ENCODE data around the gene SLC8A1.
"Not testable (repeated sequence)": the region's sequence is repeated elsewhere in the genome, so short reads cannot be mapped to it uniquely, and the experiment has no call there.

Gene SLC8A1

DNA sequence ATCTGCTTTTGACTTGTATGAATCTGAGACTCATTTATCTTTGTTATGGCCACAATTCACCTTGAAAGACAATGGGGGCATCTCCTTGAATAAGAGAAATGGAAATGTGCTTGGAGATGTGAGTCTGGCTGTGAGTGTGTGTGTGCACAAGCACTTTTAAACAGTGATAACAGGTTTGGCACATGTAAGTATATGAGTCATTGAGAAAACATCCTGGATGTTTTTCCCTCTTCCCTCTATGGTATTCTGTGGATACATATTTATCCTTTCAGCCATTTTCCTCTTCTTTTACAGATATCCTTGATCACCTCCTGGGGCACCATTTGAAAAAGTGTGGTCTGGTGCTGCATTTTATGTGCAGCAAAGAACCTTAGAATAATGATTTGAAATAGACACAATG lies 355.5 kb downstream of the SLC8A1 start:
- DNase-seq, result no peak

DNA sequence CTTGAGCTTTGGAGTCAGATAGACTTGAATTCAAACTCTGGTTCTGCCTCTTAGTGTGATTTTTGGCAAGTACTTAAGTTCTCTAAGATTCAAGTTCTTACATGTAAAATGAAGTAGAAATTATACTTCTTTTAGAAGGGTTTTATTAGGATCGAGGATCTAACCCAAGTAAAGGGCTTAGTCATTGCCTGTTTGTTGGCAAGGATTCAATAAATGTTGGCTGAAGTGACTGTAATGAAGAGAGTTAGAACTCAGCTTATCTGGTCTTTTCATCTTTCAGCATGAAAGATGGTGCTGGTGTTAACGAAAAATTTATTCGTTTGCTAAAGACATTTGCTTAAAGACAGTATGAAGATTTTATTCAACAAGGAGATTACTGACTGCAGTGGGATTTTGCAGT lies 356.9 kb downstream of the SLC8A1 start:
- DNase-seq, result no peak

DNA sequence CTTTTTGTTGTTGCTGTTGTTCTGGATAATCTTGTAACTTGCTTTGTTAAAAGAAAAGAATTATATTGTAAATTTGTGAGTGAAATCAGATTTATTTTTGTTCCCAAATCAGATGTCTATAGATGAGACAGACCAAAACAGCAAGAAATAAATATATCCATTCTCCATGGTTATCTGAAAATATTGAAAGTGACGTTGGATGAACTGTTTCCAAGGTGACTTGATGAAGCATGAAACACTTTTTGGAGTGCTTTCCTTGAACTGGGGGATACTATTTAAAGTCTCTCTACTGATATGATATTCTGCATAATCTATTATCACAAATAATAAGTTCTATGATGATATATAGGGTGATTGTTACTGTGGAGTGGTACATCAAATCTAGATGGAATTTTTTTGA lies 357.4 kb downstream of the SLC8A1 start:
- no peak for DNase-seq

DNA sequence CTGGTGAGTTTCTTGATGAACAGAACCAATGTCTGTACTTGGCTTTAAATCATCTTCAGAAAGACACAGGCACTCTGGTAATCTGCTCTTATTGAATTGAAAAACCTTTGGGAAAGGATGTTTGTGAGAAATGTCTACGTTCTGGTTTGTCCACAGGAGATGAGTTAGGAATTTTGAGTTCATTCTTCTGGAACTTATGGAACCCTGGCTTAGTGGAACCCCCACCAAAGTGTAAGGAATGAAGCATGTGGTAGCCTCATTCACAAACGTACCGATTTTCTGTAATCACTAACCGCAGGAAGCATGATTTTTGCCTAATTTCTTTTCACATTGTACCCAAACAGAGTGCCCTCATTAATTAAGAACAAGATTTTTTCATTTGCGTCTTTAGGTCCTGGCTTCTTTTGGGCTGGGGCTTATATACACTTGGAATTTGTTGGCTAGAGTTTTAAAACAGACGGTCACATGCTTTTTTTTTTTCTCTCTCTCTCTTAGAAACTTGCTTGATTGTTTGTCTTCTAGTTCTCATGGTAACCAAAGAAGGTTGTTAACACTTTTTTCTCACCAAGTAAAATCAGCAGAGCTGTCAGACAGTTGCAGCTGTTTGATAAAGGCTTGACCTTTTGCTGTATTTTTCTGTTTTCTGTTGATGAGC lies 358.7 kb downstream of the SLC8A1 start:
- DNase-seq, result no peak

DNA sequence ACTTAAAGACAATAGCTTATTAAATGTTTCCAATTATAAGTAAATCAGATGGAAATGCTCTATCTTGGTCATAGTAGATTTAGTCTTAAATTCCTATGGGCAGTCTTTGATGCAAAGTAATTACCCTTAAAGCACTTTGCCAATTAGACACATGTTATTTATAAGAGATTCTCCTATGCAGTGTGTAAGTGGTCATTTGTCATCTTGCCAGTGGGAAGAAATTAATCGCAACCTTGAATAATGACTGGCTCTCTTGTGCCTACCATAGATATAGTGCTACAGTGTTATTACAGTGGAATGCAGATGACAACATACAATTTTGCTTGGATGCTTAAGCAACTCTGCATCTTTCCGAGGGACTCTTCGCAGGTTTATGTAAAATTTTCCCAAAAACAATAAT lies 361.8 kb downstream of the SLC8A1 start:
- no peak for DNase-seq

DNA sequence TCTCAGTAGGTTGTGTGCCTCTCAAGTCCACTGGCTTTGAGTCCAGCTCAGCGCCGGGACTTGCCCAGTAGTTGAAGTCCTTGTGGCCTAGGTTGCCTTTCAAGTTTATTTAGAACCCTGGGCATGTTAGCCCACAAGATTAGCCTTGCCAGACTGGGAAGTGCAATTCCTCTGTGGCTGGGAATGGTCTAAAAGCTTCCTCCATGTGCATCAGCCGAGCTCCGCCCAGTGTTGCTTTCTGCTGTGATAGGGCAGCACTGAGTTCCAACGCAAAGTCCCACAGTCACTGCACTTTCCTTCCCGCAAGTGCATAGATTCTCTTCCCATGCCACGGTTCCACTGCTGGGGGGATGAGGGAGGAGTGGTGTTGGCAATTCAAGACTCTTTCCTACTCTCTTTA lies 364.0 kb downstream of the SLC8A1 start:
- no peak for DNase-seq

DNA sequence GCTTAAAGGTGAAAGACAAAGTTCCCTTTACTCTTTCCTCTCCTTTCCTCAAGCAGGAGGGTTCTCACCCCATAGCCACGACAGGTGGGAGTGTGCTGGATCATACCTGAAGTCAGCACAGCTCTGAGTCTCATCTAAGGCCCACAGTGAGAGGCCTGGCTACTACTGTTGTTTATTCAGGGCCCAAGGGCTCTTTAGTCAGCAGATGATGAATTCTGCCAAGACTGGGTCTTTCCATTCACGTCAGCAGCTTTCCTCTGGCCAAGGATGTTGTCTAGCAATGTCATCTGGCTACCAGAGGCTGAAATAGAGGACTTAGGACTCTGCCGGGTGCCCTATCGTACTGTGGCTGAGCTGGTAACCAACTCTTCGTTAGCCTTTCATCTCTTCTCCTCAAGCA lies 364.5 kb downstream of the SLC8A1 start:
- no peak for DNase-seq

DNA sequence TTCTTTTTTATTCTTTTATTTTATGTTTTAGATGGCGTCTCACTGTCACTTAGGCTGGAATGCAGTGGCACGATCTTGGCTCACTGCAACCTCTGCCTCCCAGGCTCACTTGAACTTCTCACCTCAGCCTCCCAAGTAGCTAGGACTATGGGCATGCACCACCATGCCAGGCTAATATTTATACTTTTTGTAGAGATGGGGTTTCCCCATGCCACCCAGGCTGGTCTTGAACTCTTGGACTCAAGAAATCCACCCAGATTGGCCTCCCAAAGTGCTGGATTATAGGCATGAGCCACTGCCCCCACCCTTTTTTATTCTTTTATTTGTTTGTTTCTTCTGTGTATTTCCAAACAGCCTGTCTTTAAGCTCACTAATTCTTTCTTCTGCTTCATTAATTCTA lies 366.1 kb downstream of the SLC8A1 start:
- no peak for DNase-seq

DNA sequence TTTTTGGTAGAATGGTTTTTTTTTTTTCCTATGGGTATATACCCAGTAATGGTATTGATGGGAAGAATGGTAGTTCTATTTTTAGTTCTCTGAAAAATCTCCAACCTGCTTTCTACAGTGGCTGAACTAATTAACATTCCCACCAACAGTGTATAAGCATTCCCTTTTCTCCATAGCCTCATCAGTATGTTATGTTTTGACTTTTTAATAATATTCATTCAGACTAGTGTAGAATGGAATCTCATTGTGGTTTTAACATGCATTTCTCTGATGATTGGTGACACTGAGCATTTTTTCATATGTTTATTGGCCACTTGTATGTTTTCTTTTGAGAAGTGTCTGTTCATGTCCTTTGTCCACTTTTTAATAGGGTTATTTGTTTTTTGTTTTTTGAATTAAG lies 378.6 kb downstream of the SLC8A1 start:
- not testable (repeated sequence) for DNase-seq

DNA sequence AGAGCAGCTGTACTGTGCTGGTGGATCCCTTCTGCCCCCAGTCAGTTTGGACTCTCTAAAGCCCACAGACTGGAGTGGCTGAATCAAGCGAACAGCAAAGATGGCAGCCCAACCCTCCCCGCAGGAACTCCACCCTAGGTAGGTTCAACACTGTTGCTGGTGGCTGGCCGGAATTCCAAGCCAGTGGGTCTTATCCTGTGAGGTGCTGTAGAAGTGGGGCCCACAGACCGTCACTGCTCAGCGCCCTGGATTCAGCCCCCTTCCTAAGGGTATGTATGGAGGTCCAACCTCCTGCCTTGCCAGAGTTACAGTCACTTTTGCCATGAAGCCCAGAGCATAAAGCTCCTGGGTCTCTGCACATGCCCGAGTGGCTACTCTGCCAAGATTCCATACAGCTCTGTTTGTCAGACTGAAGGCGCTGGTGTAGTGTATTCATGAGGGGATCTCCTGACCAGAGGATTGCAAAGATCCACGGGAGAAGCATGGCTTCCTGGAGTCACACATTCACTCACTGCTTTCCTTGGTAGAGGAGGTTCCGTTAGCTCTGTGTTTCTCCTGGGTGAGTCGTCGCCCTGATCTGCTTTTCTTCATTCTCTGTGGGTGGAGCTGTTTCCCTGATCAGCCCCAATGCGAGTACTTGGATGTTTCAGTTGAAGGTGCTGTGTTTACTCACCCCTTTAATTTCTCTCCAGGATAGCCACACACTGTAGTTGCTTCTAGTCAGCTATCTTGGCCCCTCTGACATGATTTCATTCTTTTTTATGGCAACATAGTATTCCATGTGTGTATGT lies 379.3 kb downstream of the SLC8A1 start:
- DNase-seq, result no peak

DNA sequence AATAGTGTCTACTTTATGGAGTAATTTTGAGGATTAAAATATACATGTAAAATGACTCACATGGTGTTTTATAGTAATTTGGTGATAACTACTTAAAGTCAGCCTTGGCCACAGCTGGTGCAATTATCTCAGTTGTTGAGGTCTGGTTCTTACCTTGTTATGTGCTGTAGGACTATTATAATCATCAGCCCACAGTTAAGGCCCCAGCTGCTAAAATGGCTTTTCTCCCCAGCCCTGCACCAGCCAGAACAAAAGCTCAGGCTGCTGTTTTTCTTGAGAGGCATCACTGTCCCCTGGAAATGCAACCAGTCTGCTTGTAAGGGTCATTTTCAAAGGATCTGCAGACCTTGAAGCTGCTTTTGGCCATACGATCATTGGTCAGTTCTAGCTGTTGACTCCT lies 389.5 kb downstream of the SLC8A1 start:
- no peak for DNase-seq

DNA sequence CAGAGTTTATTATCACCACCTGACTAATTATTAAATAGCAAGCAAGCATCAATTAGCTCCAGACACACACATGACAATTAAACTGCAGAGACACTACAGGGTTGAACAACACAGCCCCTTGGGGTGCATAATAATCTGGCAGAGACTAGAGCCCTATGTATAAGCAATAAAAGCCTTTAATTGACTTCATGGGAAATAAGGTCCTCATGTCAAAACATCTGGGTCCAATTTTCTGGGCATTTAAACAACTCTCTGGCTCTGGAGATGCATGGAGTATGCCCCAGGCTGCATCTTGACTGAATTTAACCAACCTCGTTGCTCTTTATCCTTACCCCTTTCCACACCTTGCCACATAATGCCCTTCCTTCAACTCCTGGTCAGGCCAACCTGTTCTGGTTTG lies 402.1 kb downstream of the SLC8A1 start:
- DNase-seq, result no peak

DNA sequence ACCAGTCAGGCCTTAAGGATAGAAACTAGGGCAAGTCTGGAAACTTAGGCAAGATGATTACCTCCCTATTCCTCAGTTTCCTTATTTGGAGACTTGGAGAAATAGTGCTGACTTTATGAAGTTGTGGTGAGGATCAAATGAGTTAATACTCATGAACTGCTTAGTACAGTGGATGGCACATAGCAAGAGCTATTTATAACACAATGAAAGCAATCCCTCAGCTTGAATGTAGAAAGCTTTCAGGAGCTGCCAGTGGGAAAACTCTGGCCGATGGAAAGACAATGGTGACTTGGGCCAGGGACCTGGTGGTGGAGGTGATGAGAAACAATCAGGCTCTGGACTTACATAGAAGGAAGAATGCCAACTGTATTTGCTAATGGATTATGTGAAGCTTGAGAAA lies 403.4 kb downstream of the SLC8A1 start:
- DNase-seq, result no peak

DNA sequence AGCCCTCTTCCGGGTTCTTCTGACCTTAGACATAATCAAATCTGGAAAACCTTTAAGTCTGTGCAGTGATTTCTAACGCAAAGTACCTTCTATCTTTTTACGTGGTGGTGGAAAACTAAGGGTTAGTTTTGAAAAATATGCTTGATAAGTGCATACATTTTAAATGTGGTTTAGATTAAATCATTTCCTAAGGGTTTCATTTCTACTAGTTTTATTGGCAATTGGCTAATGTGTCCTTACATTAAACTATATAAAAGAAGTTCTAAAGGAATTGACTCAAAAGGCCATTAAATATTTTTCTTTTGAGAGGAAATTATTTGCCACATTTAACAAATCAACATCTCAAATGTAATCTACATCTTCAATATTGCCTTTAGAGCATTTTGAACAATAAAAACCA lies 404.5 kb downstream of the SLC8A1 start:
- DNase-seq, result no peak

Measured in central memory CD4-positive, alpha-beta T cell (primary cell).